RWPE1 (cell line): ENCODE results near the gene SP6.

Experiments
- CTCF ChIA-PET: fragments of 350-600 bp; sonication (Branson Sonifier 250); formaldehyde crosslinking; extraction: SDS; loops from one replicate; lab custom pipeline; 2021; lab: Yijun Ruan, JAX
- POLR2A ChIA-PET: fragments of 400-600 bp; formaldehyde crosslinking; extraction: SDS; loops from one replicate; lab custom pipeline; 2020; ENCODE audit warnings: antibody characterized with exemption; ENCODE audit not compliant: low non-redundant PET; lab: Yijun Ruan, JAX
- DNase-seq: peaks from one replicate; pipeline ENCODE4 v3.0.0; 2012; ENCODE audit warnings: low spot score
- H3K27ac ChIP-seq: fragments of 450-650 bp; 2 replicates; pipeline ENCODE4 v1.5.1; 2017
- TF ChIP-seq, protein P1 (sequence below): fragments of 450-650 bp; conservative IDR thresholded peaks from 2 replicates; pipeline ENCODE4 v1.5.1; 2017; ENCODE audit warnings: low read depth, mild to moderate bottlenecking

Gene SP6

DNA sequence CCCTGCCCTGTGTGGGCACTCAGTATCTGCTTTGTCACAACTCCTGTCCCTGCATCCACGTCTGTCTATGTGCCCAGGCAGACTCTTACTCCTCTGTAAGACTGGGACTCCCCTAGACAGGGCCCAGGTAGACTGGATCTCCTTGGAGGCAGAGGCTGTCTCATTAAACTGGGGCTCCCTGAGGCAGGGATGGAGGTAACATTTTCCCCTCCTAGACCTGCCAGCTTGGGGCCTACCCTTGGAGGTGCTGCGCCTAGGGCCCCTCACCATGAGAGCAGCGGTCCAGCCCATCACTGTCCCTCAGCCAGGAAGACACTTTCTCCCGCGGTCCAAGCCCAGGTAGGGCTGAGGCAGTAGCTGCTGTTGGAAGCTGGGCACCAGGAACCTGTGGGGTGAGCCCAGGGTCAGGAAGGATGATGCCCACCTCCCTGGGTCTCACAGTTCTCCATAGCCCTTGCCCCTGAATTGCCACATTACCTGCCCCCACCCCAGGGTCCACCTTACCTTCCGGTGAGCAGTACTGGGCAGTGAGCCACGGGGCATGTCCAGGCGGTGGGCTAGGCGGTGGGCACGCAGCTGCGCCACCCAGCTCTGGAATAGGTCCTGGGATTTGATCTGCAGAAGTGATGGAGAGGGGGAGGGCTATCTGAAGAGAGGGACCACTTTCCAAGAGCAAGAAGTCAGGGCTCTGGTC lies 32.8 kb downstream of the SP6 start:
- no peak for DNase-seq
- TF ChIP-seq, protein P1, sequence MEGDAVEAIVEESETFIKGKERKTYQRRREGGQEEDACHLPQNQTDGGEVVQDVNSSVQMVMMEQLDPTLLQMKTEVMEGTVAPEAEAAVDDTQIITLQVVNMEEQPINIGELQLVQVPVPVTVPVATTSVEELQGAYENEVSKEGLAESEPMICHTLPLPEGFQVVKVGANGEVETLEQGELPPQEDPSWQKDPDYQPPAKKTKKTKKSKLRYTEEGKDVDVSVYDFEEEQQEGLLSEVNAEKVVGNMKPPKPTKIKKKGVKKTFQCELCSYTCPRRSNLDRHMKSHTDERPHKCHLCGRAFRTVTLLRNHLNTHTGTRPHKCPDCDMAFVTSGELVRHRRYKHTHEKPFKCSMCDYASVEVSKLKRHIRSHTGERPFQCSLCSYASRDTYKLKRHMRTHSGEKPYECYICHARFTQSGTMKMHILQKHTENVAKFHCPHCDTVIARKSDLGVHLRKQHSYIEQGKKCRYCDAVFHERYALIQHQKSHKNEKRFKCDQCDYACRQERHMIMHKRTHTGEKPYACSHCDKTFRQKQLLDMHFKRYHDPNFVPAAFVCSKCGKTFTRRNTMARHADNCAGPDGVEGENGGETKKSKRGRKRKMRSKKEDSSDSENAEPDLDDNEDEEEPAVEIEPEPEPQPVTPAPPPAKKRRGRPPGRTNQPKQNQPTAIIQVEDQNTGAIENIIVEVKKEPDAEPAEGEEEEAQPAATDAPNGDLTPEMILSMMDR = no peak
- peak overlapping the region; percentile 78 for H3K27ac ChIP-seq
- ChIA-PET CTCF (no interaction called here), POLR2A (no interaction called here)

- H3K27ac ChIP-seq = peak overlapping the region; percentile 78
- ChIA-PET CTCF (no interaction called here), POLR2A (no interaction called here)
- TF ChIP-seq, protein P1 = no peak
- DNase-seq = no peak
Observed at GRCh38 chr17:47816947-47817346, 34.0 kb downstream of the SP6 start.

DNA sequence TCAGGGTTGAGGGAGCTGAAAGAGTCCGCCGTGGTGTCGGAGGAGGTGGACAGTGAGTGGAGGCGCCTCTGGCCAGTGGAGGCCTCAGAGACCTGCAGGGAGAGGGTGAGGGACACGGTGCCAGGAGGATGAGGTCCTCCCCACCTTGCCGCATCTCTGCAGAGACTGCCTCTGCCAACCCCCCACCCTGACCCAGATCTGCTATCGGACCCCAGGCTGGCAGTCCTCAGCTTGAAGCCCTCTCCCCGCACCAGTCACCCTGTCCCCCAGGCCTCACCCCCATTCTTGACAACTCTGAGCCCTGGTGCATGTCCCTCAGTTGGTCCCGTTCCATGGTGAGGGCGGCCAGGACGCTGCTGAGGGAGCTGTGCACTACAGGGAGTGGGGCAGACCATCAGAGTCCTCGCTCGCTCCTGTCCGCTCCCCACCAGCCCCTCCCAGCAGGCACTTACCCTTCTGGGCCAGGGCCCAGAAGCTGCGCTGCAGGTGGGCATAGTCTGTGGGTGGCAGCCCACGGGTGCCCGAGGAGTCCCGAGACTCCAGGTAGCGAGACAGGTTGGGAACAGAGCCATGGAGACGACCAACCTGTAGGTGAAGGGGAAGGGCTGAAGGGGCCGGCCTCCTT lies 34.7 kb downstream of the SP6 start:
- H3K27ac ChIP-seq = no peak overlapping the region
- no peak for DNase-seq
- ChIA-PET CTCF (no interaction called here), POLR2A (no interaction called here)
- TF ChIP-seq, protein P1 = no peak

GRCh38 chr17:47815106-47815918 lies 35.7 kb downstream of the SP6 start:
- H3K27ac ChIP-seq = no peak overlapping the region; the same call in 1 of the 2 replicates
- no peak for DNase-seq
- CTCF ChIA-PET = interaction anchor here (0.6 kb wide), 1 partner anchor 39 kb away, joined by 3 read pairs; no protein-coding TSS in a partner anchor
- TF ChIP-seq, protein P1 = no peak
- POLR2A ChIA-PET = no interaction called here

DNA sequence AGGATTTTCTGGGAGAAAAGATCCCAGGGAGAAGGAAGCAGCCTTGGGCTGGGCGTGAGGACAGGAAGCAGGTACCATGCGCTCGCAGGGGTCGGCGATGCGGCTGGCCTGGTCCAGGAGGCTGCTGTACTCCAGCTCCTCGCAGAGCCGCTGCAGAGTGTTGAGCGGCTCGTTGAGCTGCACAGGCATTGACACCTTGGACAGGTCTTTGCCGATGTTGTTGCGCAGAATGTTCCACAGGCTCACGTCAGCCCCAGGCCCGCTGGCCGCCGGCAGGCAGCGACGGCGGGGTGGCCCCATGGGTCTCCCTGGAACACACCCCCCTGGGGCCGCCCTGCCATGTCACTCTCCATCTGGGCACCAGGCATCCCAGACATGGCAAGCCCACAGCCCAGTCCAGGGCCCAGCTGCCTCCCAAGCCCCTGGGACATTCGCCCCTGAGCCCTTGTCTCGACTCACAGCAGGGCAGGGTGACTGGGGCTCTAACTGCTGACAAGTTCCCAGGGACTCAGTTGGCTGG lies 37.4 kb downstream of the SP6 start:
- POLR2A ChIA-PET = no interaction called here

DNA sequence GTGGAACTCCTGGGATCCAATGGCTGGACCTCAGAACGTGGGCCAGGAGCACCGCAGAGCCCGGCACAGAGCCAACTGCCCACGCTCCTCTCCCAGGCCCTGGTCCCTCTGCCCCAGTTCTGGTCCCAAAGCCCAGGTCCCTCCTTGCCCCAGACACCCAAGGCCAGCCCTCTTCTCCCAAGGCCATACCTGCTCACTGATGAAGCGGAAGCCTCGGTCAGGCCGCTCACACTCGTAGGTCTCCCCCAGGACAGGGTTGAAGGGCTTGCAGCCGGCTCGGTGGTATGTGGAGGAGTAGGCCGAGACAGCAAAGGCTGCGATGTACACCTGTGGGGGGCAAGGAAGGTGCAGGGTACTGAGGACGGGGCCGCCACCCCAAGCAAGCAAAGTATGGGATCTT lies 37.9 kb downstream of the SP6 start:
- TF ChIP-seq, protein P1 = no peak
- CTCF ChIA-PET = interaction anchor here (0.6 kb wide), 1 partner anchor 122 kb away, joined by 3 read pairs; no protein-coding TSS in a partner anchor
- no peak overlapping the region for H3K27ac ChIP-seq
- POLR2A ChIA-PET = no interaction called here
- no peak for DNase-seq

More for the DNA sequence above, 37.4 kb downstream of the SP6 start:
- CTCF ChIA-PET = no interaction called here
- TF ChIP-seq, protein P1 = no peak
- DNase-seq = no peak
- no peak overlapping the region for H3K27ac ChIP-seq
